Measurements from ENCODE around the gene BBS2.
"Not testable (repeated sequence)": the region's sequence is repeated elsewhere in the genome, so short reads cannot be mapped to it uniquely, and the experiment has no call there.

Gene BBS2

DNA sequence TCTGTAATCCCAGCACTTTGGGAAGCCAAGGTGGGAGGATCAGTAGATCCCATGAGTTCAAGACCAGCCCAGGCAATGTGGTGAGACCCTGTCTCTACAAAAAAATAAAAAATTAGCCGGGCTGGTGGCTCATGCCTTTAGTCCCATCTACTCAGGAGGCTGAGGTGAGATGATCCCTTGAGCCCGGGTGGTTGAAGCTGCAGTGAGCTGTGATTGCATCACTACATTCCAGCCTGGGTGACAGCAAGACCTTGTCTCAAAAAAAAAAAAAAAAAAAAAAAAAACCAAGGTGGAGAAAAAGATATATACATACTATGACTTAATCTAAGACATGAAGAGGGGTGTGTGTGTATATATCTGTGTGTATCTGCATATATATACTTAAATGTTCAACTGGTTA lies 26.7 kb downstream of the BBS2 start:
- Histone ChIP-seq H3K36me3 (ENCODE audit: control insufficient read depth, insufficient read depth, low read length) (peaks cover 14% of the 10 kb centered on the region), H3K4me3 (ENCODE audit: extremely low read depth, insufficient read depth, low read length, poor library complexity, severe bottlenecking) (no peak overlapping the region)
- WGBS, 2 experiments (ENCODE audit: insufficient coverage in 2 of 2) = no CpG with 5 or more reads among the region's 2 CpGs

DNA sequence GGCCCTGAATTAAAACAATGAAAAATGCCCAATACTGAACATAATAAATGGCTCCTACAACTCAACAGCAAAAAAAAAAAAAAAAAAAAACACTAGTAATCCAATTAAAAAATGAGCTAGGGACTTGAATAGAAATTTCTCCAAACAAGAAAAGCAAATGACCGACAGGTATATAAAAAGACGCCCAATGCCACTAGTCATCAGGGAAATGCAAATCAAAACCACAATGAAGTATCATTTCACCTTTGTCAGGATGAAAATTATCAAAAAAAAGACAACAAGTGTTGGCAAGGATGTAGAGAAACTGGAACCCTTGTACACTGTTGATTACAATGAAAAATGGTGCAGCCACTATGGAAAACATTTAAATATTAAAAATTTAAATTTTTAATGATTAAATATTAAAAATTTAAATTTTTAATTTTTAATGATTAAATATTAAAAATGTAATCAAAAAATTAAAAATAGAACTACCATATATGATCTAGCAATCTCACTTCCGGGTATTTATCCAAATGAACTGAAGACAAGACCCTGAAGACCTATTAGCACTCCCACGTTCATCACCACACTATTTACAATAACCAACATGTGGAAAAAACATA lies 28.1 kb downstream of the BBS2 start:
- H3K36me3 ChIP-seq (ENCODE audit: control insufficient read depth, insufficient read depth, low read length) = peaks cover 10% of the 10 kb centered on the region
- no peak overlapping the region for H3K27ac ChIP-seq (ENCODE audit: low read depth, low read length, severe bottlenecking)
- H3K9me3 ChIP-seq (ENCODE audit: control insufficient read depth, low read length) = no peaks in the 10 kb centered on the region
- 80% methylated on average over 1 of the region's 4 CpGs; no CpG with 5 or more reads in 1 of the 2 experiments for WGBS, 2 experiments (ENCODE audit: insufficient coverage in 2 of 2)
- no peaks in the 10 kb centered on the region for H3K4me1 ChIP-seq (ENCODE audit: control insufficient read depth, insufficient read depth, low read length, poor library complexity, severe bottlenecking)
- H3K4me3 ChIP-seq (ENCODE audit: extremely low read depth, insufficient read depth, low read length, poor library complexity, severe bottlenecking) = no peak overlapping the region

More for the DNA sequence above, 26.7 kb downstream of the BBS2 start:
- Histone ChIP-seq H3K27ac (ENCODE audit: low read depth, low read length, severe bottlenecking) (no peak overlapping the region), H3K9me3 (ENCODE audit: control insufficient read depth, low read length) (no peaks in the 10 kb centered on the region), H3K4me1 (ENCODE audit: control insufficient read depth, insufficient read depth, low read length, poor library complexity, severe bottlenecking) (no peaks in the 10 kb centered on the region)

DNA sequence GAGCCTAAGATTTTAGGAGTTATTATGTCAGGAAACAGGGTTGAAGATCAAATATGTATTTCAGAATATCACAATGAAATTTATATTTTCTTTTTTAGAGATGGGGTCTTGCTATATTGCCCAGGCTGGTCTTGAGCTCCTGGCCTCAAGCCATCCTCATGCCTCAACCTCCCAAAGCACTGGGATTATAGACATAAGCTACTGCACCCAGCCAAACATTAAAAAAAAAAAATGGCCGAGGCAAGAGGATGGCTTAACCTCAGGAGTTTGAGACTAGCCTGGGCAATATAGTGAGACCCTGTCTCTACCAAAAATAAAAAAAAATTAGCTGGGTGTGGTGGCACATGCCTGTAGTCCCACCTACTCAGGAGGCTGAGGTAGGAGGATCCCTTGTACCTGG lies 31.0 kb downstream of the BBS2 start:
- not testable (repeated sequence) for H3K4me1 ChIP-seq (ENCODE audit: control insufficient read depth, insufficient read depth, low read length, poor library complexity, severe bottlenecking); H3K27ac ChIP-seq (ENCODE audit: low read depth, low read length, severe bottlenecking); H3K4me3 ChIP-seq (ENCODE audit: extremely low read depth, insufficient read depth, low read length, poor library complexity, severe bottlenecking); H3K9me3 ChIP-seq (ENCODE audit: control insufficient read depth, low read length); H3K36me3 ChIP-seq (ENCODE audit: control insufficient read depth, insufficient read depth, low read length)
- no CpG with 5 or more reads among the region's 1 CpG for WGBS, 2 experiments (ENCODE audit: insufficient coverage in 2 of 2)

DNA sequence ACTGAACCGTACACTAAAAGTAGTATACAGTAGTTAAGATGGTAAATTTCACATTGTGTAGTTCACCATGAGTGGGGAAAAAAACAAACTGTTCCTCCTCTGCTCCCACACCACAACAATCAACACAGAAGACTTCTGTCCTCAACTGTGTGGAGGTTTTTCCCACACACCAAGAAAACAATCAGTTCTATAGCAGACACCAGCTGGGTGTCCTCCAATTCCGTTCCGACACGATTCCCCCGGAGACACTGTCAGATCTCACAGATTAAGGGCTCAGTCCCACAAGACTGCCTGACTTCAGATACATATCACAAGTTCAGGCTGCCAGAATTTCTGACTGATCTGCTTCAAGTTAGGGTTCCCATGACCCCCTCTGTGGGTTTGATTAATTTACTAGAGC lies 31.8 kb downstream of the BBS2 start:
- no peak overlapping the region for H3K4me3 ChIP-seq (ENCODE audit: extremely low read depth, insufficient read depth, low read length, poor library complexity, severe bottlenecking)
- H3K4me1 ChIP-seq (ENCODE audit: control insufficient read depth, insufficient read depth, low read length, poor library complexity, severe bottlenecking) = no peaks in the 10 kb centered on the region
- H3K9me3 ChIP-seq (ENCODE audit: control insufficient read depth, low read length) = no peaks in the 10 kb centered on the region
- no peak overlapping the region for H3K27ac ChIP-seq (ENCODE audit: low read depth, low read length, severe bottlenecking)
- 88 to 100% methylated on average over 2 to 5 of the region's 5 CpGs for WGBS, 2 experiments (ENCODE audit: insufficient coverage in 2 of 2)
- peaks cover 10% of the 10 kb centered on the region for H3K36me3 ChIP-seq (ENCODE audit: control insufficient read depth, insufficient read depth, low read length)

DNA sequence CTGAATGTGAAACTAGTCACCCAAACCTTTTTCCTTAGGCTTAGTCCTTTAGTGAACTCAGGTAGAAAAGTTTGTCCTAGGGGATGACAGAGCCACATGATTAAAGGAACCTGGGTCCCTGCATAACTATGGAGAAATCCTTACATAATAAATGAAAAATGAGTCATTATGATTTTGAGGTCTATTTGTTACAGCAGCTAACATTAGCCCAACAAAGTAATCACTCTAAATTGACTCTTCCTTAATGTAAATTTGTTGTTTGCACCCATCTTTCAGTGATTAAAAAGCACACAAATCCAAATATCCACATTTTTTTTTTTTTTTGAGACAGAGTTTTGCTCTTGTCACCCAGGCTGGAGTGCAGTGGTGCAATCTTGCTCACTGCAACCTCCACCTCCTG lies 36.4 kb downstream of the BBS2 start:
- Histone ChIP-seq H3K36me3 (ENCODE audit: control insufficient read depth, insufficient read depth, low read length) (peaks cover 23% of the 10 kb centered on the region), H3K9me3 (ENCODE audit: control insufficient read depth, low read length) (no peaks in the 10 kb centered on the region)

DNA sequence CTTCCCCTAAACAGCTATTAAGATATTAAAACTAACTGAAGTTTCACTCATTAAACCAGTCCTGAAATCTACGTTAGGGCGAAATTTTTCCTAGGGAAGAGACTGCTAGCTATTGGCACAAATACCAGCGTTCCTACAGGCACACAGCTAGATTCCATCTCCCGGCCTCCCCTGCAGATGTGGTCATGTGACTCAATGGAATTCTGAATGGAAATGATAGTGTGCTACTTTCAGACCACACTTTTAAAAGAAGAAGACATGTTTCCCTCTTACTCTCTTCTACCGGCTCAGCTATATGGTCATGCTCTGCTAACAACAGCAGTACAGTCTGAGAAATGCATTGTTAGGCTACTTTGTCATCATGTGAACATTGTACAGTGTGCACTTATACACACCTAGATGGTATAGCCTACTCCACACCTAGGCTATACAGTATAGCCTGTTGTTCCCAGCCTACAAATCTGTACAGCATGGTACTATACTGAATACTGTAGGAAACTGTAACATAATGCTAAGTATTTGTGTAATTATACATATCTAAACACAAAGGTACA lies 37.1 kb downstream of the BBS2 start:
- Histone ChIP-seq H3K27ac (ENCODE audit: low read depth, low read length, severe bottlenecking) (no peak overlapping the region), H3K9me3 (ENCODE audit: control insufficient read depth, low read length) (no peaks in the 10 kb centered on the region), H3K36me3 (ENCODE audit: control insufficient read depth, insufficient read depth, low read length) (peaks cover 30% of the 10 kb centered on the region), H3K4me1 (ENCODE audit: control insufficient read depth, insufficient read depth, low read length, poor library complexity, severe bottlenecking) (no peaks in the 10 kb centered on the region), H3K4me3 (ENCODE audit: extremely low read depth, insufficient read depth, low read length, poor library complexity, severe bottlenecking) (no peak overlapping the region)
- 93 to 100% methylated on average over 2 of the region's 5 CpGs for WGBS, 2 experiments (ENCODE audit: insufficient coverage in 2 of 2)

More for the DNA sequence above, 36.4 kb downstream of the BBS2 start:
- Histone ChIP-seq H3K4me1 (ENCODE audit: control insufficient read depth, insufficient read depth, low read length, poor library complexity, severe bottlenecking) (no peaks in the 10 kb centered on the region), H3K4me3 (ENCODE audit: extremely low read depth, insufficient read depth, low read length, poor library complexity, severe bottlenecking) (no peak overlapping the region), H3K27ac (ENCODE audit: low read depth, low read length, severe bottlenecking) (no peak overlapping the region)

DNA sequence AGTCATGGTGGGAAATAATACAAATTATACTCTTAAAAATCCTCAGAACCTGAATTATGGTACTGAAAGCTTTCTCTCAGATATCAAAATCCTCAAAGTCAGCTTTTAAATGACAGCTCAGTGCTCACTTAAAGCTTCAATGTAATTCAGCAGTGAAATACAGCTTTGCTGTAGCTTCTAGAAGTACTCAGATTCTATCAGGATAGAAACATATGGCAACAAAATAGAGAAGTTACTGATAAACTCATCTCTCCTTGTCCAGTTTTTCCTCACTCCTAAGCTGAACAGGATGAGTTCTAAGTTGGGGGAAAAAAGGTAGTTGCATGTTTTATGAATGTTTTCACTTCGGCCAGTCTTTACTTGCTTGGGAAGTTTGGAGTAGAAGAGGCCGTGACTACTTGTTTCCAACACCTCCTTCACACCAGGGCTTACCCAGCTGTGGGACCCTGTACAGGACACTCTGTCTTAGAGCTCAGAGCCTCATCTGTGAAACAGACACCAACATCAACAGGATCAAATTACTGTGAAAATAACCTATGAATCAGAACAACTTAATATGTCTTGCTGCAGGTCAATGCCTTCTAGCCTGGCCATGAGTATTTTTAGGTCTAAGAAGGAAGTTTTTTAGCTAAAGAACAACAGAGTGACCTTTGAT lies 38.2 kb downstream of the BBS2 start:
- no peak overlapping the region for H3K4me3 ChIP-seq (ENCODE audit: extremely low read depth, insufficient read depth, low read length, poor library complexity, severe bottlenecking)
- no CpG with 5 or more reads among the region's 2 CpGs for WGBS, 2 experiments (ENCODE audit: insufficient coverage in 2 of 2)
- no peaks in the 10 kb centered on the region for H3K9me3 ChIP-seq (ENCODE audit: control insufficient read depth, low read length)
- no peak overlapping the region for H3K27ac ChIP-seq (ENCODE audit: low read depth, low read length, severe bottlenecking)
- H3K36me3 ChIP-seq (ENCODE audit: control insufficient read depth, insufficient read depth, low read length) = peaks cover 39% of the 10 kb centered on the region
- peaks cover 6% of the 10 kb centered on the region for H3K4me1 ChIP-seq (ENCODE audit: control insufficient read depth, insufficient read depth, low read length, poor library complexity, severe bottlenecking)

DNA sequence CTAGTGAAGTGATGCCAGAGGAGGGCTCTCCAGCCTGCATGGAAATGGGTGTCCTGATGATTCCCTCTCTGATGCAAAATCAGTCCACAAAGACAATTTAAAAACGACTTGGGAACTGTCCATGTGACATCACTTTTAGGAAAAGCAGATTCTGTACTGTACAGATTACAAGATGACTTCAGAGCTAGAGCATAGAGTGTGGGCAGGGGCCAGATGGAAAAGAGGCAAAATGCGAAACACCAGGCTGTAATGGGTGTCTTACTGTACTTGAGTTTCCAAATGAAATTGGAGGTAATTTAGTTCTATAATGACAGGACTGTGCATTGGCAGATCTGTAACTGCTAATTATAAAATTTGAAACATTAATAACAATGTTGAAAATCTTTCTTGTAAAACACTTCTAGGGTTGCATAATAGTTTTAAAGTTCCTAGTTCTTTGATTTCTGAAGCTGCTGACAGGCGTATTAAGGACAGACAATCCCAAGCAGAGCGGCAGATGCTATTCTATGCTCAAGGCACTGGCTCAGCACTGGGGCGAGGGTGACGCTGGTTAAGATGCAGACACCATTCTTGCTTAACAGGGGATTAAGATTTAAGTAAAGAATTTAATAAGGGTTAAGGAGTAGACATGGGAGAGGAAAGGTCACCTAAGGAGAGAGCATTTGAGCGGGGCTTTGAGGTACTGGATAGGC lies 38.9 kb downstream of the BBS2 start:
- H3K4me3 ChIP-seq (ENCODE audit: extremely low read depth, insufficient read depth, low read length, poor library complexity, severe bottlenecking) = no peak overlapping the region
- peaks cover 7% of the 10 kb centered on the region for H3K4me1 ChIP-seq (ENCODE audit: control insufficient read depth, insufficient read depth, low read length, poor library complexity, severe bottlenecking)
- H3K36me3 ChIP-seq (ENCODE audit: control insufficient read depth, insufficient read depth, low read length) = peaks cover 46% of the 10 kb centered on the region
- H3K27ac ChIP-seq (ENCODE audit: low read depth, low read length, severe bottlenecking) = no peak overlapping the region
- no peaks in the 10 kb centered on the region for H3K9me3 ChIP-seq (ENCODE audit: control insufficient read depth, low read length)
- WGBS, 2 experiments (ENCODE audit: insufficient coverage in 2 of 2) = 82 to 95% methylated on average over 5 to 6 of the region's 7 CpGs

DNA sequence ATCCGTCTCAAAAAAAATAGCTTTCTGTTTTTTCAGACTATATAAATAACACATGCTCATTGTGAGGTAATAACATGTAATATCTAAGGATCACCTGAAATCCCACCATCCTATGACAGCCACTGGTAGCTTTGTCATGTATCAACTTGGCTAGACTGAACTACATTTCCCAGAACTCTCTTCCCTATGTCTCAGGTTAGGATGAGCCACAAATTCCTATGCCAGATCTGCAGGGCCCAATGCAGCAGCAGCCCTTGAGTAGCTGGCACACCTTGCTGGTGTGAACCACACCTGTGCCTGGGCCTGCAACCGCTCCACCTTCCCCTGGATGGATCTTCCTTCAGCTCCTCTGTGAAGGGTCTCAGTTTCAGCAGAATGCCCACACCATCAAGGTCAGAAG lies 40.4 kb downstream of the BBS2 start:
- Histone ChIP-seq H3K4me1 (ENCODE audit: control insufficient read depth, insufficient read depth, low read length, poor library complexity, severe bottlenecking) (peaks cover 11% of the 10 kb centered on the region), H3K9me3 (ENCODE audit: control insufficient read depth, low read length) (no peaks in the 10 kb centered on the region), H3K27ac (ENCODE audit: low read depth, low read length, severe bottlenecking) (no peak overlapping the region), H3K4me3 (ENCODE audit: extremely low read depth, insufficient read depth, low read length, poor library complexity, severe bottlenecking) (no peak overlapping the region), H3K36me3 (ENCODE audit: control insufficient read depth, insufficient read depth, low read length) (peaks cover 57% of the 10 kb centered on the region)
- 82 to 100% methylated on average over 1 of the region's 2 CpGs for WGBS, 2 experiments (ENCODE audit: insufficient coverage in 2 of 2)

DNA sequence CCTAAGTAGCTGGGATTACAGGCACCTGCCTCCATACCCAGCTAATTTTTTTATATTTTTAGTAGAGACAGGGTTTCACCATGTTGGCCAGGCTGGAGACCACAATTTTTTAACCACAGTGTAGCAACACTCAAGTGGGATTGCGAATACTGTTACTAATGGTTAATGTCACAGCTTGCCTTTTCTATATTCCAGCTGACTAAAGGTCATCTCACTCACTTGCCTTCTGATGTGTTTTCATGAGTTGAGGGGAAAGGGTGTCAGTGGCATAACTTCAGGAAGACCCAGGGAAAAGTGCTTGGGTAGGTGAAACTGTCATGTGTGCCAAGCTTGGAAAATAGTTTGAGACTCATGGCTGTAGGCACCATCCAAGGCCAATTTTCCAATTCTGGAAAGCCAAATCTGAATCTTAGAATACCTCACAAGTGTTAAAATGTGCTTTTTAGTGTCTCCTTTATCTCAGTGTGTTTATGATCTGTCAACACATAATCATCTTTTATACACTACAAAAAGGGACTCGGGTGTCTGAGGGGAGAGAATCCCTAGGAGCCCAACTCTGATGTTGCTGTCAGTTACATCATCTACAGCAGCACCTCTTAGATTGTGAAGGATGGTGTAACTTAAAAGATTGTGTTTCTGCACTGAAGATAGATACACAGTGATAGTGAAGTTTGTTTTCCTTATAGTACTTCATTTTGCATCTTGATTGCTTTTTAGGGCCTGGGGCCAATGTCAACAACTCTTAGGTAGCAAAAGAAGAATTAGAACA lies 41.4 kb downstream of the BBS2 start:
- no peak overlapping the region for H3K4me3 ChIP-seq (ENCODE audit: extremely low read depth, insufficient read depth, low read length, poor library complexity, severe bottlenecking)
- 100% methylated on average over 1 of the region's 2 CpGs; no CpG with 5 or more reads in 1 of the 2 experiments for WGBS, 2 experiments (ENCODE audit: insufficient coverage in 2 of 2)
- H3K4me1 ChIP-seq (ENCODE audit: control insufficient read depth, insufficient read depth, low read length, poor library complexity, severe bottlenecking) = peaks cover 11% of the 10 kb centered on the region
- no peaks in the 10 kb centered on the region for H3K9me3 ChIP-seq (ENCODE audit: control insufficient read depth, low read length)
- peak overlapping the region; percentile 8 for H3K27ac ChIP-seq (ENCODE audit: low read depth, low read length, severe bottlenecking)
- H3K36me3 ChIP-seq (ENCODE audit: control insufficient read depth, insufficient read depth, low read length) = peaks cover 63% of the 10 kb centered on the region
